Measurements from ENCODE around the gene GRIN1.
A peak's percentile ranks its signal among the peaks of the same experiment; 100 is the strongest.
"Not testable (repeated sequence)": the region's sequence is repeated elsewhere in the genome, so short reads cannot be mapped to it uniquely, and the experiment has no call there.

The GRIN1 gene

GRCh38 chr9:137128862-137129455, 10.0 kb upstream of the GRIN1 start:
- no peak for DNase-seq

GRCh38 chr9:137129456-137130175, 9.3 kb upstream of the GRIN1 start:
- DNase-seq, result peak; percentile 87

GRCh38 chr9:137130176-137130755, 8.7 kb upstream of the GRIN1 start:
- DNase-seq, result no peak

- no peak for DNase-seq
Observed at GRCh38 chr9:137134191-137134590, 4.8 kb upstream of the GRIN1 start.

- not testable (repeated sequence) for DNase-seq
Observed at GRCh38 chr9:137135154-137135553, 3.8 kb upstream of the GRIN1 start.

- DNase-seq, result no peak
Observed at GRCh38 chr9:137136261-137136880, 2.6 kb upstream of the GRIN1 start.

GRCh38 chr9:137136881-137137607, 1.9 kb upstream of the GRIN1 start:
- no peak for DNase-seq

- no peak for DNase-seq
Observed at GRCh38 chr9:137138058-137138721, 764 bp upstream of the GRIN1 start.

GRCh38 chr9:137139468-137140150, 655 bp downstream of the GRIN1 start:
- DNase-seq, result no peak

- no peak for DNase-seq
Observed at GRCh38 chr9:137140151-137141012, 1.4 kb downstream of the GRIN1 start.

GRCh38 chr9:137141050-137141810, 2.3 kb downstream of the GRIN1 start:
- DNase-seq, result no peak

- no peak for DNase-seq
Observed at GRCh38 chr9:137141976-137142936, 3.3 kb downstream of the GRIN1 start.

- DNase-seq, result no peak
Observed at GRCh38 chr9:137143459-137143858, 4.5 kb downstream of the GRIN1 start.

- DNase-seq, result no peak
Observed at GRCh38 chr9:137145731-137146526, 7.0 kb downstream of the GRIN1 start.

- no peak for DNase-seq
Observed at GRCh38 chr9:137146527-137146918, 7.6 kb downstream of the GRIN1 start.

- DNase-seq, result no peak
Observed at GRCh38 chr9:137147091-137147792, 8.3 kb downstream of the GRIN1 start.

- DNase-seq, result no peak
Observed at GRCh38 chr9:137147793-137148160, 8.8 kb downstream of the GRIN1 start.

GRCh38 chr9:137148242-137148641, 9.3 kb downstream of the GRIN1 start:
- no peak for DNase-seq
